IMR-90 (cell line): Measurements from ENCODE around the gene MOV10. TPM values are rescaled to one million over a fixed set of nuclear protein-coding genes. Genes with fewer than 3 reads are reported as not detected.

Source experiments
- ATAC-seq: fragments of 200-7000 bp; cut with Tn5 transposase; 2 replicates; pipeline ENCODE4 v1.9.1; 2020; ENCODE audit warnings: low read depth, mild to moderate bottlenecking, moderate library complexity
- BruUV-seq: library from RNA; stranded (reverse); fragments of 400-500 nt; replicated peaks from 2 replicates; lab custom pipeline; 2021; lab: Mats Ljungman, UMichigan
- CTCF ChIA-PET: fragments of 300-600 bp; formaldehyde crosslinking; extraction: SDS; loops from one replicate; lab custom pipeline; 2021; ENCODE audit warnings: antibody characterized with exemption; lab: Yijun Ruan, JAX
- POLR2A ChIA-PET: fragments of 300-600 bp; sonication (Branson Sonifier 250); formaldehyde crosslinking; loops from one replicate; lab custom pipeline; 2022; ENCODE audit warnings: antibody characterized with exemption; ENCODE audit not compliant: unreplicated experiment; lab: Charles Lee
- DNase-seq: peaks from one replicate; pipeline ENCODE4 v3.0.0; 2013
- H2AFZ ChIP-seq: replicated peaks from 2 replicates; pipeline ENCODE3; 2013; ENCODE audit warnings: low read length, mild to moderate bottlenecking; ENCODE audit not compliant: poor library complexity
- H2AK5ac ChIP-seq: 2 replicates; pipeline ENCODE4 v1.6.1; 2013; ENCODE audit warnings: low read depth, low read length, inconsistent platforms
- H2AK9ac ChIP-seq: replicated peaks from 2 replicates; pipeline ENCODE3; 2013; ENCODE audit warnings: mild to moderate bottlenecking, low read depth, low read length, moderate library complexity; ENCODE audit not compliant: poor library complexity
- H2BK120ac ChIP-seq: 2 replicates; pipeline ENCODE4 v1.6.1; 2013; ENCODE audit warnings: low read depth, low read length, inconsistent platforms
- H2BK15ac ChIP-seq: 3 replicates; pipeline ENCODE4 v1.6.1; 2013; ENCODE audit warnings: low read depth, low read length, inconsistent platforms
- H2BK20ac ChIP-seq: 2 replicates; pipeline ENCODE4 v1.6.1; 2013; ENCODE audit warnings: low read depth, mild to moderate bottlenecking, inconsistent platforms, low read length, moderate library complexity
- H2BK5ac ChIP-seq: 2 replicates; pipeline ENCODE4 v1.6.1; 2013; ENCODE audit warnings: mild to moderate bottlenecking, low read depth, low read length, inconsistent platforms; ENCODE audit not compliant: poor library complexity, severe bottlenecking
- H3K14ac ChIP-seq: replicated peaks from 2 replicates; pipeline ENCODE4 v1.6.1; 2013; ENCODE audit warnings: low read depth, low read length, inconsistent platforms
- H3K18ac ChIP-seq: 2 replicates; pipeline ENCODE4 v1.6.1; 2013; ENCODE audit warnings: low read depth, low read length, control low read depth
- H3K23ac ChIP-seq: 2 replicates; pipeline ENCODE4 v1.6.1; 2013; ENCODE audit warnings: low read depth, low read length, inconsistent platforms
- H3K27ac ChIP-seq: 2 replicates; pipeline ENCODE4 v1.5.1; 2013; ENCODE audit warnings: mild to moderate bottlenecking, control low read depth, low read length; ENCODE audit not compliant: insufficient read depth
- H3K27me3 ChIP-seq: 2 replicates; pipeline ENCODE4 v1.6.1; 2013; ENCODE audit warnings: low read length; ENCODE audit not compliant: control insufficient read depth, insufficient read depth
- H3K36me3 ChIP-seq: 2 replicates; pipeline ENCODE4 v1.6.1; 2013; ENCODE audit warnings: low read length, mixed read lengths; ENCODE audit not compliant: control insufficient read depth, insufficient read depth
- H3K4ac ChIP-seq: 2 replicates; pipeline ENCODE4 v1.6.1; 2013; ENCODE audit warnings: low read depth, low read length, inconsistent platforms
- H3K4me1 ChIP-seq: 2 replicates; pipeline ENCODE4 v1.6.1; 2013; ENCODE audit warnings: low read length, mixed read lengths; ENCODE audit not compliant: control insufficient read depth, insufficient read depth
- H3K4me2 ChIP-seq: 2 replicates; pipeline ENCODE4 v1.6.1; 2013; ENCODE audit warnings: low read depth, mild to moderate bottlenecking, control low read depth, low read length, moderate library complexity
- H3K4me3 ChIP-seq: 2 replicates; pipeline ENCODE4 v1.5.1; 2013; ENCODE audit warnings: low read depth, mild to moderate bottlenecking, control low read depth, low read length, moderate library complexity; ENCODE audit not compliant: insufficient read depth
- H3K56ac ChIP-seq: 2 replicates; pipeline ENCODE4 v1.6.1; 2013; ENCODE audit warnings: low read length, inconsistent platforms; ENCODE audit not compliant: insufficient read depth; ENCODE audit errors: extremely low read depth
- H3K79me1 ChIP-seq, 2 experiments: 2 replicates each; pipeline ENCODE4 v1.6.1; 2013; ENCODE audit warnings: low read length in 2 of 2, inconsistent platforms in 1 of 2, low read depth in 1 of 2
- H3K9ac ChIP-seq: 2 replicates; pipeline ENCODE4 v1.6.1; 2013; ENCODE audit warnings: low read depth, low read length, control low read depth
- H3K9me1 ChIP-seq: 2 replicates; pipeline ENCODE4 v1.6.1; 2013; ENCODE audit warnings: low read length, inconsistent platforms; ENCODE audit not compliant: insufficient read depth
- H3K9me3 ChIP-seq: 2 replicates; pipeline ENCODE4 v1.6.1; 2013; ENCODE audit warnings: low read length; ENCODE audit not compliant: control insufficient read depth, insufficient read depth
- H4K20me1 ChIP-seq: 2 replicates; pipeline ENCODE4 v1.6.1; 2013; ENCODE audit warnings: low read length, inconsistent platforms; ENCODE audit not compliant: insufficient read depth
- H4K5ac ChIP-seq: 2 replicates; pipeline ENCODE4 v1.6.1; 2013; ENCODE audit warnings: mild to moderate bottlenecking, low read depth, low read length, control low read depth
- H4K8ac ChIP-seq, 2 experiments: 2 replicates each; pipeline ENCODE4 v1.6.1; 2013; ENCODE audit warnings: low read depth in 2 of 2, low read length in 2 of 2, control low read depth in 1 of 2, inconsistent platforms in 1 of 2
- H4K91ac ChIP-seq: 2 replicates; pipeline ENCODE4 v1.6.1; 2013; ENCODE audit warnings: low read depth, low read length, inconsistent platforms; ENCODE audit not compliant: insufficient read depth
- MAFK ChIP-seq: IDR thresholded peaks from 2 replicates; pipeline ENCODE4 v1.6.1; 2012; ENCODE audit warnings: low read depth, low read length, improper control_type of control experiment
- RFX5 ChIP-seq: IDR thresholded peaks from 2 replicates; pipeline ENCODE4 v1.8.0; 2012; ENCODE audit warnings: low read depth, mild to moderate bottlenecking, low read length, moderate library complexity
- SMC3 ChIP-seq: fragments of 150-350 bp; IDR thresholded peaks from 2 replicates; pipeline ENCODE4 v1.6.1; 2016; ENCODE audit warnings: low read depth, mild to moderate bottlenecking, antibody characterized with exemption, low read length, moderate library complexity
- dilution Hi-C: fragments of 300-500 bp; cut with HindIII; formaldehyde crosslinking; loops from one replicate; pipeline ENCODE4 v1.14.3; 2018; ENCODE audit warnings: low sequenced_read_pairs; ENCODE audit not compliant: unreplicated experiment
- in situ Hi-C: fragments of 300-500 bp; cut with MboI; formaldehyde crosslinking; loops from 3 replicates; pipeline ENCODE4 v1.14.3; 2019; ENCODE audit warnings: low sequenced_read_pairs, inconsistent platforms, mixed read lengths
- intact Hi-C: fragments of 100-400 bp; cut with micrococcal nuclease; formaldehyde crosslinking; loops from 2 replicates; pipeline ENCODE4 v1.10.0; 2022
- polyA plus RNA-seq, 3 experiments: library from polyadenylated mRNA; depleted of rRNA; stranded (reverse); fragments of >200 nt; gene quantifications; 2 replicates each; pipeline ENCODE4 v1.2.3, GENCODE V29; 2012; ENCODE audit warnings: low replicate concordance in 1 of 3
- total RNA-seq: library from RNA; depleted of rRNA; stranded (reverse); fragments of >200 nt; gene quantifications from 2 replicates; pipeline ENCODE4 v1.2.3, GENCODE V29; 2012

MOV10 gene
- total and polyA plus RNA-seq, 2 of the 4 experiments (the other 2 are of a cell fraction) = 36.7 to 103 TPM

DNA sequence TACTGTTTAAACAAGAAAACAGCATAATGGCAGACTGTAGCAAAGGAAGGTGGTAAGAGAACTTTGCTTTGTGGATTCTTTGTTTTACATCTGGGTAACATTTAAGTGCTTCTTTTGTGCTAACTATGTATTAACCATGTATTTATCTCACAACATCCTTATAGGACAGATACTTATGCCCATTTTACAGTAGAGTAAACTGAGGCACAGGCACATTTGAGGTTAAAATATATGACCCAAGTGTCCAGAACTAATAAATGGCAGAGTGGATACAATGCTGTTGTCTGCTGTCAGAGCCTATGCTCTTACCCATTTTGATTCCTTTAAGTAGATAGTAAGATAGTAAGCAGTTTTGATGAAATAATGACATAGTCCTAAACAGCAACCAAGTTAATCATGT is 47.6 kb upstream of the MOV10 start:
- Histone ChIP-seq H3K27me3 (no peaks in the 10 kb centered on the region), H2AFZ (no peak overlapping the region), H3K14ac (no peak overlapping the region), H4K5ac (no peak overlapping the region), H3K9me1 (peaks cover 7% of the 10 kb centered on the region), H4K91ac (no peak overlapping the region), H3K56ac (no peak overlapping the region), H3K4me3 (no peak overlapping the region), H2AK9ac (no peak overlapping the region), H4K8ac (no peak overlapping the region), H2BK20ac (no peak overlapping the region), H3K9ac (no peak overlapping the region), H3K79me1 (peaks cover 0 to 58% of the 10 kb centered on the region in 2 experiments; a peak in 2 of 4 replicates), H2AK5ac (no peak overlapping the region), H3K23ac (no peak overlapping the region), H3K36me3 (peaks cover 5% of the 10 kb centered on the region), H3K9me3 (no peaks in the 10 kb centered on the region), H2BK15ac (no peak overlapping the region), H3K18ac (no peak overlapping the region), H3K4ac (no peak overlapping the region), H2BK120ac (no peak overlapping the region), H4K20me1 (peaks cover 93% of the 10 kb centered on the region), H3K4me1 (peaks cover 2% of the 10 kb centered on the region; the same call in 1 of the 2 replicates), H3K4me2 (no peak overlapping the region), H2BK5ac (no peak overlapping the region), H3K27ac (no peak overlapping the region)
- no peak for ATAC-seq
- DNase-seq = no peak
- intact Hi-C loops (no loop called here), in situ Hi-C loops (no loop called here), dilution Hi-C loops (no loop called here)
- ChIA-PET CTCF (interaction anchor here (1.5 kb wide), 1 partner anchor 9 kb away, joined by 4 read pairs; no protein-coding TSS in a partner anchor), POLR2A (no interaction called here)
- TF ChIP-seq SMC3 (no peak), MAFK (no peak), RFX5 (no peak)
- no TSS peak for BruUV-seq
